DND-41 (cell line): ENCODE results near the gene ITIH1.

ENCODE experiments used
- CTCF ChIP-seq: IDR thresholded peaks from 2 replicates; pipeline ENCODE4 v1.5.1; 2012; ENCODE audit warnings: borderline replicate concordance, low read length, moderate library complexity, mild to moderate bottlenecking; ENCODE audit not compliant: poor library complexity, severe bottlenecking; ENCODE audit errors: extremely low read depth
- EZH2 ChIP-seq: IDR thresholded peaks from 3 replicates; pipeline ENCODE4 v1.6.1; 2012; ENCODE audit warnings: borderline replicate concordance, low read depth, mild to moderate bottlenecking, moderate library complexity, low read length, inconsistent platforms; ENCODE audit not compliant: severe bottlenecking

GRCh38 chr3:52795298-52795900 lies 18.0 kb downstream of the ITIH1 start:
- TF ChIP-seq CTCF: no peak
- no peak for TF ChIP-seq EZH2
